Hepatocyte (in vitro differentiated cells): ENCODE measurements around the gene KIF23. TPM values are rescaled to one million over a fixed set of nuclear protein-coding genes. Genes with fewer than 3 reads are reported as not detected.

Experiments used
- DNase-seq: peaks from one replicate; pipeline ENCODE4 v3.0.0-alpha.2; 2016; ENCODE audit warnings: low spot score
- H2AFZ ChIP-seq: fragments of 200-600 bp; sonication (generic); 2 replicates; pipeline ENCODE4 v1.6.0; 2016; ENCODE audit warnings: antibody characterized with exemption, mild to moderate bottlenecking
- H3K27ac ChIP-seq: fragments of 200-600 bp; sonication (generic); 2 replicates; pipeline ENCODE4 v1.5.1; 2016; ENCODE audit warnings: mild to moderate bottlenecking
- H3K27me3 ChIP-seq: fragments of 200-600 bp; sonication (generic); 2 replicates; pipeline ENCODE4 v1.6.1; 2016
- H3K36me3 ChIP-seq: fragments of 200-600 bp; sonication (generic); replicated peaks from 2 replicates; pipeline ENCODE4 v1.5.1; 2016; ENCODE audit warnings: low read depth; ENCODE audit not compliant: insufficient read depth
- H3K4me1 ChIP-seq: fragments of 200-600 bp; sonication (generic); 2 replicates; pipeline ENCODE4 v1.5.1; 2016; ENCODE audit warnings: mild to moderate bottlenecking, moderate library complexity; ENCODE audit not compliant: insufficient read depth
- H3K4me2 ChIP-seq: fragments of 200-600 bp; sonication (generic); 2 replicates; pipeline ENCODE4 v1.6.0; 2016
- H3K4me3 ChIP-seq: fragments of 200-600 bp; sonication (generic); 2 replicates; pipeline ENCODE4 v1.5.1; 2016; ENCODE audit warnings: mild to moderate bottlenecking
- H3K79me2 ChIP-seq: fragments of 200-600 bp; sonication (generic); 2 replicates; pipeline ENCODE4 v1.6.0; 2017; ENCODE audit warnings: mild to moderate bottlenecking
- H3K9me2 ChIP-seq: fragments of 200-600 bp; sonication (generic); replicated peaks from 2 replicates; pipeline ENCODE4 v1.6.0; 2017; ENCODE audit warnings: mild to moderate bottlenecking; ENCODE audit not compliant: insufficient read depth
- H3K9me3 ChIP-seq: fragments of 200-600 bp; sonication (generic); 2 replicates; pipeline ENCODE4 v1.5.1; 2016; ENCODE audit warnings: low read depth, mild to moderate bottlenecking
- H4K20me1 ChIP-seq: fragments of 200-600 bp; sonication (generic); 2 replicates; pipeline ENCODE4 v1.6.0; 2016; ENCODE audit warnings: mild to moderate bottlenecking; ENCODE audit not compliant: insufficient read depth, poor library complexity, severe bottlenecking
- CTCF ChIP-seq: fragments of 200-600 bp; sonication (generic); IDR thresholded peaks from 2 replicates; pipeline ENCODE4 v1.5.1; 2016; ENCODE audit warnings: antibody characterized with exemption, mild to moderate bottlenecking; ENCODE audit not compliant: poor library complexity
- EZH2 ChIP-seq: fragments of 200-600 bp; sonication (generic); IDR thresholded peaks from 2 replicates; pipeline ENCODE4 v1.6.1; 2016; ENCODE audit warnings: antibody characterized with exemption, mild to moderate bottlenecking, borderline replicate concordance
- EZH2phosphoT487 ChIP-seq: fragments of 200-600 bp; sonication (generic); IDR thresholded peaks from one replicate; pipeline ENCODE4 v1.6.1; 2018; ENCODE audit warnings: antibody characterized with exemption, mild to moderate bottlenecking, low read depth, moderate library complexity; ENCODE audit not compliant: unreplicated experiment, severe bottlenecking
- WGBS: methylation state at CpG from one replicate; pipeline ENCODE4 v1.1.6; 2016; ENCODE audit warnings: low lambda C conversion rate; ENCODE audit errors: missing lambda C conversion rate; 5-methylcytosine and 5-hydroxymethylcytosine counted together
- polyA plus RNA-seq: library from polyadenylated mRNA; unstranded; fragments of >200 nt; fragmentation: Nextera tagmentation; extraction: Ambion mirVana; gene quantifications from 2 replicates; pipeline ENCODE4 v1.2.1, GENCODE V29; 2016
- total RNA-seq: library from RNA; depleted of rRNA; stranded (reverse); fragments of >200 nt; gene quantifications from 2 replicates; pipeline ENCODE4 v1.2.3, GENCODE V29; 2014

The KIF23 gene
- total and polyA plus RNA-seq, 2 experiments from 2014 or later, result 12.0 to 14.1 TPM

- Histone ChIP-seq H3K9me3 (no peaks in the 10 kb centered on the region), H4K20me1 (no peaks in the 10 kb centered on the region), H3K36me3 (no peaks in the 10 kb centered on the region), H3K79me2 (no peaks in the 10 kb centered on the region), H3K27me3 (no peaks in the 10 kb centered on the region), H3K27ac (no peak overlapping the region), H3K4me2 (no peak overlapping the region), H3K4me1 (no peaks in the 10 kb centered on the region), H2AFZ (no peak overlapping the region), H3K9me2 (no peaks in the 10 kb centered on the region), H3K4me3 (no peak overlapping the region)
- peak; percentile 87 for DNase-seq
- whole genome bisulfite sequencing, result 40% methylated on average over 8 of the region's 8 CpGs
- TF ChIP-seq CTCF (peak; percentile 92), EZH2phosphoT487 (no peak)
Observed at GRCh38 chr15:69475769-69476358, 61.7 kb downstream of the KIF23 start.

DNA sequence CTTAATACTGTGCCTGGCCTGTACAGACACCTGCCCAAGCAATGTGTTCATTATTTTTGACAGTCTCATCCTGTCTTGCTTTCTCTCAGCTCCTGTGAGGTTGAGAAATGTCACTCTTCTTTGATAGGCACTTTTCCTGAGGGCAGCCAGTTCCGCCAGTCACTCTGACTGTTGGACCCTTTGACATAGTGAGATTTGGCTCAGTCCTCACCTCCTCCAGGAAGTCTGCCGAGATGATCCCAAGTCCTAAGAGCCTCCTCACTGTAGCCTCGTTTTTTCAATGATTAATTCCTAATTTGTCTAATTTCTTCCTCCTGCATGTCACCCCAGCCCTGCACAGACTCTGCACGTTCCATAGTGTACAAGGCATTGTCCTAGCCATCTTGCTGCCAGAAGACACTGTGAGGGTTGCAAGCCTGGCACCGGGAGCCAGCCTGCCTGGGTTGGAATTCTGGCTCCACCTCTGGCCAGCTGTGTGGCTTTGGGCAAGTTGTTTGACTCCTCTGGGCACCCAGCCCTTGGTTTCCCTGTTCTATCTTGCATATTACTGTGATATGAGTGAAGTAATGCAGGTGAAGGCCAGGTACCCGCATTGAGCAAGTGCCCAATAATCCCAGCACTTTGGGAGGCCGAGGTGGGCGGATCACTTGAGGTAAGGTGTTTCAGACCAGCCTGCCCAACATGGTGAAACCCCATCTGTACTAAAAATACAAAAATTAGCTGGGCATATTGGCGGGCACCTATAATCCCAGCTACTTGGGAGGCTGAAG is 62.7 kb downstream of the KIF23 start:
- Histone ChIP-seq H3K27me3 (no peaks in the 10 kb centered on the region), H3K79me2 (no peaks in the 10 kb centered on the region), H3K4me1 (peaks cover 3% of the 10 kb centered on the region), H3K4me2 (no peak overlapping the region), H2AFZ (no peak overlapping the region), H3K9me3 (no peaks in the 10 kb centered on the region), H3K4me3 (no peak overlapping the region), H4K20me1 (no peaks in the 10 kb centered on the region), H3K27ac (no peak overlapping the region), H3K9me2 (no peaks in the 10 kb centered on the region), H3K36me3 (no peaks in the 10 kb centered on the region)
- WGBS, result 86% methylated on average over 9 of the region's 9 CpGs
- DNase-seq, result no peak
- TF ChIP-seq EZH2 (no peak), CTCF (no peak), EZH2phosphoT487 (no peak)

DNA sequence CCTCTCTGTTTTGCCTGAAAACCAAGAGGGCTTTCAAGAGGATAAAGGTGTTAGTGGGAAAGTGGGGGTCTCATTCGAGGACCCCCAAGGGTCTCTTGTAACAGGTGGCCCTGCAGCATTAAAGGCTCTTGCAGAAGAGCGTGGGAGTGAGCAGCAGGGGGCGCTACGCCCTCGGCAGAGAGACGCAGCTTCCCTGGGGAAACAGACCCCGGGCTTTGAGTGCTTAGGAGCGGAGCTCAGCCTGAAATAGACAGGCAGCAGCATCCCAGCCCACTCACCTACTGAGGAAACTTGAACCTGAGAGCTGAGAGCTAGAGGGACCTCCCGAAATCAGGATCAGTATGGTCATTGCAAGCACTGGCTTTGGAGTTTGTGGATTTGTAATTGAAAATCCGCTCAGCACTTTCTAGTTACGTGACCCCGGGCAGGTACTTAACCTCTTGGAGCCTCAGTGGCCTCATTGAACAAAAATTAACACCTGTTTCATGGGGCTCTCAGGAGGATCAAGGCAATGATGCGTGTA is 64.2 kb downstream of the KIF23 start:
- H3K4me2 ChIP-seq, result no peak overlapping the region
- no peaks in the 10 kb centered on the region for H3K79me2 ChIP-seq
- H2AFZ ChIP-seq, result no peak overlapping the region
- 32% methylated on average over 13 of the region's 13 CpGs for WGBS
- no peaks in the 10 kb centered on the region for H3K9me2 ChIP-seq
- no peaks in the 10 kb centered on the region for H3K36me3 ChIP-seq
- H3K27me3 ChIP-seq, result no peaks in the 10 kb centered on the region
- DNase-seq, result peak; percentile 85
- no peak for TF ChIP-seq EZH2
- TF ChIP-seq CTCF, result peak; percentile 96
- H4K20me1 ChIP-seq, result no peaks in the 10 kb centered on the region
- H3K9me3 ChIP-seq, result no peaks in the 10 kb centered on the region
- no peak overlapping the region for H3K27ac ChIP-seq
- H3K4me1 ChIP-seq, result peaks cover 3% of the 10 kb centered on the region
- H3K4me3 ChIP-seq, result no peak overlapping the region
